Muscle layer of duodenum (tissue), 2 donors: Measurements from ENCODE around the gene HIP1.
A peak's percentile ranks its signal among the peaks of the same experiment; 100 is the strongest.
"Not testable (repeated sequence)": the region's sequence is repeated elsewhere in the genome, so short reads cannot be mapped to it uniquely, and the experiment has no call there.

Source experiments
- H3K27ac ChIP-seq: one replicate; pipeline ENCODE4 v1.7.0; 2013; ENCODE audit warnings: mild to moderate bottlenecking, low read length
- H3K27me3 ChIP-seq: one replicate; pipeline ENCODE4 v1.7.0; 2013; ENCODE audit warnings: low read depth, mild to moderate bottlenecking, control low read depth, low read length
- H3K36me3 ChIP-seq, 2 donors: one replicate each; pipeline ENCODE4 v1.7.0; 2013; ENCODE audit warnings: low read length in 2 of 2, control low read depth in 1 of 2, mild to moderate bottlenecking in 1 of 2; ENCODE audit not compliant: insufficient read depth in 2 of 2, control insufficient read depth in 1 of 2
- H3K4me1 ChIP-seq, 2 donors: one replicate each; pipeline ENCODE4 v1.7.0; 2013; ENCODE audit warnings: low read length in 2 of 2, mild to moderate bottlenecking in 2 of 2, control low read depth in 1 of 2, moderate library complexity in 1 of 2; ENCODE audit not compliant: insufficient read depth in 2 of 2, control insufficient read depth in 1 of 2
- H3K4me3 ChIP-seq, 2 donors: one replicate each; pipeline ENCODE4 v1.7.0; 2013; ENCODE audit warnings: low read length in 2 of 2, low read depth in 1 of 2, mild to moderate bottlenecking in 1 of 2
- H3K9me3 ChIP-seq, 2 donors: one replicate each; pipeline ENCODE4 v1.7.0; 2013; ENCODE audit warnings: low read length in 2 of 2, control low read depth in 1 of 2, mild to moderate bottlenecking in 1 of 2; ENCODE audit not compliant: control insufficient read depth in 1 of 2
- donor health status: healthy.

Gene HIP1

GRCh38 chr7:75527224-75527722 lies 211.5 kb downstream of the HIP1 start:
- H3K9me3 ChIP-seq = not testable (repeated sequence)
- H3K36me3 ChIP-seq = peaks cover 0 to 17% of the 10 kb centered on the region in 2 donors
- H3K4me3 ChIP-seq = peak overlapping the region; percentile 63 to 88

GRCh38 chr7:75521727-75522126 lies 217.0 kb downstream of the HIP1 start:
- Histone ChIP-seq H3K4me1 (peaks cover 0 to 11% of the 10 kb centered on the region in 2 donors), H3K36me3 (peaks cover 0 to 23% of the 10 kb centered on the region in 2 donors)
- H3K27me3 ChIP-seq, H3K27ac ChIP-seq, H3K4me3 ChIP-seq, H3K9me3 ChIP-seq: not testable (repeated sequence)

More at GRCh38 chr7:75527224-75527722, 211.5 kb downstream of the HIP1 start:
- H3K4me1 ChIP-seq = peaks cover 0 to 14% of the 10 kb centered on the region in 2 donors
- not testable (repeated sequence) for H3K27ac ChIP-seq, H3K27me3 ChIP-seq

DNA sequence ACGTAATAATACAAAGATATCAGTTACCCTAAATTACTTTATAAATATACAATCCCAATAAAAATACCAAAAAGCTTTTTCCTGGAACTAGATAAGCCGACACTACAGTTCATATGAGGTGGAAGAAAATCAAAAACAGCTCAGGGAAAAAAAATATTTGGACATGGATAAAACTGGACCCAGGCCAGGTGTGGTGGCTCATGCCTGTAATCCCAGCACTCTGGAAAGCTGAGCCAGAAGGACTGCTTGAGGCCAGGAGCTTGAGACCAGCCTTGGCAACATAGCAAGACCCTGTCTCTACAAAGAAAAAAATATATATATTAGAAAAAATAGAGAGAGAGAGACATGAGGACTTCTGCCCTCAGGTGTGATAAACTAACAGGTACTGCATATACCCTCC lies 219.9 kb downstream of the HIP1 start:
- not testable (repeated sequence) for H3K9me3 ChIP-seq, H3K4me3 ChIP-seq, H3K4me1 ChIP-seq, H3K27ac ChIP-seq, H3K27me3 ChIP-seq
- peaks cover 0 to 14% of the 10 kb centered on the region in 2 donors for H3K36me3 ChIP-seq

GRCh38 chr7:75509033-75509432 lies 229.7 kb downstream of the HIP1 start:
- not testable (repeated sequence) for H3K27me3 ChIP-seq, H3K36me3 ChIP-seq, H3K4me3 ChIP-seq, H3K27ac ChIP-seq, H3K4me1 ChIP-seq, H3K9me3 ChIP-seq

- H3K27ac ChIP-seq, H3K4me1 ChIP-seq, H3K9me3 ChIP-seq, H3K4me3 ChIP-seq, H3K36me3 ChIP-seq, H3K27me3 ChIP-seq: not testable (repeated sequence)
Observed at GRCh38 chr7:75492020-75492419, 246.7 kb downstream of the HIP1 start, which contains the start of gene SPDYE5. TSS of gene SPDYE5 (plus strand) at chr7:75492320. CDS start at chr7:75494048, 1,728 bp downstream.

DNA sequence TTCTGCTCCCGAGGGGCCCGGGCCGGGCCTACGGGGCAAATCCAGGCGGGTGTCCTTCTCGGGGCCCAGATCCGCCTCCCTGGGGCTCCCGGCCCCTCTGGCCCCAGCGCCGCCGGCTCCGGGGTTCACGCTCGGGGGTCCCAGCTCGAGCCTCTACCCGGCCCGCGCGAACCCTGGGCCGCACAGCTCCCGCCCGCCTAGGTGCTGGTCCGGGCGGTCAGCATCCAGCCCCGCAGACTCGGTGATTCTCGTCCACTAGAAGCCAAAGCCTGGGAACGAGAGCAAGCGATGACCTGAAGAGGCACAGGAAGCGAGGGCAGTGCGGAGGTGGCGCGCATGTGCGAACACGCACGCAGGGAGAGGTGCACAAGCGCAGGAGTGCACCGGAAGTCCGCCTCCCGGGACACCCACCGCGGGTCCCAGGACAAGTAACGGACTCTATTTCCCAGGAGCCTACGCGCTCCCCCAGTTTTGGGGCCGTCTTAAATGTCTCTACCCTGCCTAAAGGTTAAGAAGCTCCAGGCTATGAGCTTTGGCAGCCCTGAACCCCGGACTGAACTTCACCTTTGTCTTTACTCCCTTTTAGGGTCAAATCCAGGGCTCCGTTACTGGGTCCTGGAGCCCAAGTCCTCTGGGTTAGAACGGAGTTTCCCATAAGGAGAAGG lies 252.6 kb downstream of the HIP1 start, which contains the start of gene POM121C:
TSS of gene POM121C (minus strand) at position 321 of the 665 bp plus-strand sequence. CDS start 44,803 bp downstream, outside the sequence.
- Histone ChIP-seq H3K4me3 (peak within 1 kb of the TSS; percentile 44 to 77), H3K27ac (peak within 1 kb of the TSS; percentile 23)
- H3K27me3 ChIP-seq, H3K36me3 ChIP-seq, H3K9me3 ChIP-seq, H3K4me1 ChIP-seq: not testable (repeated sequence)

GRCh38 chr7:75485355-75485978 lies 253.3 kb downstream of the HIP1 start:
- H3K4me3 ChIP-seq = peak overlapping the region; percentile 11 to 77
- H3K9me3 ChIP-seq, H3K36me3 ChIP-seq, H3K4me1 ChIP-seq, H3K27me3 ChIP-seq, H3K27ac ChIP-seq: not testable (repeated sequence)
